GM19099 (cell line): ENCODE measurements around the gene VWF.

ENCODE experiments used
- POLR2A ChIP-seq: IDR thresholded peaks from 3 replicates; pipeline ENCODE4 v1.6.1; 2011; ENCODE audit warnings: low read depth; ENCODE audit not compliant: insufficient read length; ENCODE audit errors: extremely low read depth

Gene VWF

GRCh38 chr12:5967645-5968415, 156.6 kb downstream of the VWF start:
- TF ChIP-seq POLR2A = no peak

- no peak for TF ChIP-seq POLR2A
Observed at GRCh38 chr12:5966486-5967095, 157.9 kb downstream of the VWF start.

- no peak for TF ChIP-seq POLR2A
Observed at GRCh38 chr12:5965950-5966383, 158.5 kb downstream of the VWF start.

GRCh38 chr12:5964913-5965900, 159.3 kb downstream of the VWF start:
- no peak for TF ChIP-seq POLR2A

- TF ChIP-seq POLR2A = no peak
Observed at GRCh38 chr12:5963515-5963914, 161.0 kb downstream of the VWF start.

- TF ChIP-seq POLR2A = no peak
Observed at GRCh38 chr12:5960783-5961182, 163.7 kb downstream of the VWF start.

GRCh38 chr12:5956987-5957386, 167.5 kb downstream of the VWF start:
- no peak for TF ChIP-seq POLR2A

- no peak for TF ChIP-seq POLR2A
Observed at GRCh38 chr12:5954661-5955060, 169.8 kb downstream of the VWF start.

GRCh38 chr12:5953835-5954586, 170.5 kb downstream of the VWF start:
- no peak for TF ChIP-seq POLR2A

- TF ChIP-seq POLR2A = no peak
Observed at GRCh38 chr12:5952031-5952430, 172.4 kb downstream of the VWF start.

- TF ChIP-seq POLR2A = no peak
Observed at GRCh38 chr12:5948696-5949095, 175.8 kb downstream of the VWF start.

GRCh38 chr12:5947006-5947405, 177.5 kb downstream of the VWF start:
- no peak for TF ChIP-seq POLR2A

- TF ChIP-seq POLR2A = no peak
Observed at GRCh38 chr12:5946388-5946787, 178.1 kb downstream of the VWF start.
